Activated T-cell treated with anti-CD3 and anti-CD28 coated beads, Interleukin-2, amount 50 U/mL, for 72 hours (primary cell): ENCODE measurements around the gene GNAO1. TPM values are rescaled to one million over a fixed set of nuclear protein-coding genes. Genes with fewer than 3 reads are reported as not detected.

ENCODE experiments used
- ATAC-seq, 2 donors: fragments of 150-1000 bp; cut with Tn5 transposase; replicated peaks in 1 of 2; 2 replicates each; pipeline ENCODE4 v1.10.0; 2021; ENCODE audit warnings: moderate library complexity in 2 of 2, mild to moderate bottlenecking in 1 of 2
- DNase-seq, 2 donors: peaks; one replicate each; pipeline ENCODE4 v3.0.0; 2021 to 2022; ENCODE audit warnings: mixed read lengths in 1 of 2
- H3K27ac Mint-ChIP-seq: one replicate; pipeline ENCODE4 v1.8.0; 2022; ENCODE audit warnings: mild to moderate bottlenecking, moderate library complexity, mixed read lengths
- H3K27me3 Mint-ChIP-seq: one replicate; pipeline ENCODE4 v1.8.0; 2022; ENCODE audit warnings: low read depth, mixed read lengths
- H3K36me3 Mint-ChIP-seq, 2 donors: one replicate each; pipeline ENCODE4 v1.8.0; 2022; ENCODE audit warnings: mixed read lengths in 2 of 2, mild to moderate bottlenecking in 1 of 2; ENCODE audit not compliant: insufficient read depth in 2 of 2
- H3K4me1 Mint-ChIP-seq: one replicate; pipeline ENCODE4 v1.8.0; 2022; ENCODE audit warnings: low read depth, mixed read lengths
- H3K4me3 Mint-ChIP-seq, 2 donors: one replicate each; pipeline ENCODE4 v1.8.0; 2022; ENCODE audit warnings: mild to moderate bottlenecking in 2 of 2, mixed read lengths in 2 of 2, moderate library complexity in 2 of 2
- H3K9me3 Mint-ChIP-seq, 2 donors: one replicate each; pipeline ENCODE4 v1.8.0; 2022; ENCODE audit warnings: mixed read lengths in 2 of 2
- total RNA-seq, 2 donors: library from RNA; stranded (reverse); gene quantifications; one replicate each; pipeline ENCODE4 v1.2.3, GENCODE V29; 2022

GNAO1 gene
- total RNA-seq, 2 donors from 2014 or later, result 12.2 to 21.0 TPM

- peak overlapping the region; percentile 45 for H3K27ac Mint-ChIP-seq
- ATAC-seq (peak; percentile 97 to 98), DNase-seq (peak; percentile 56 to 71)
- H3K9me3 Mint-ChIP-seq, result peaks cover 0 to 1% of the 10 kb centered on the region in 2 donors
- H3K4me3 Mint-ChIP-seq, result peak overlapping the region; percentile 39 to 71
- H3K27me3 Mint-ChIP-seq, result peaks cover 7% of the 10 kb centered on the region
- no peaks in the 10 kb centered on the region for H3K36me3 Mint-ChIP-seq
- H3K4me1 Mint-ChIP-seq, result peaks cover 23% of the 10 kb centered on the region
These were observed 87.8 kb downstream of the GNAO1 start for GRCh38 chr16:56279132-56279531.

- Mint-ChIP-seq H3K27ac (no peak overlapping the region), H3K4me3 (no peak overlapping the region), H3K36me3 (no peaks in the 10 kb centered on the region), H3K27me3 (no peaks in the 10 kb centered on the region), H3K4me1 (peaks cover 23% of the 10 kb centered on the region), H3K9me3 (no peaks in the 10 kb centered on the region)
- DNase-seq, result no peak
- ATAC-seq, result no peak
These were observed 88.6 kb downstream of the GNAO1 start for GRCh38 chr16:56279914-56280313.

GRCh38 chr16:56281249-56281805 lies 90.0 kb downstream of the GNAO1 start:
- Mint-ChIP-seq H3K4me1 (peaks cover 23% of the 10 kb centered on the region), H3K9me3 (no peaks in the 10 kb centered on the region), H3K27me3 (no peaks in the 10 kb centered on the region), H3K27ac (no peak overlapping the region), H3K4me3 (no peak overlapping the region), H3K36me3 (no peaks in the 10 kb centered on the region)
- no peak for ATAC-seq
- no peak for DNase-seq

GRCh38 chr16:56282451-56282850 lies 91.2 kb downstream of the GNAO1 start:
- Mint-ChIP-seq H3K27ac (no peak overlapping the region), H3K4me3 (no peak overlapping the region), H3K4me1 (peaks cover 23% of the 10 kb centered on the region), H3K27me3 (no peaks in the 10 kb centered on the region), H3K36me3 (no peaks in the 10 kb centered on the region), H3K9me3 (no peaks in the 10 kb centered on the region)
- ATAC-seq (no peak), DNase-seq (no peak)

- DNase-seq (no peak), ATAC-seq (no peak)
- no peak overlapping the region for H3K27ac Mint-ChIP-seq
- H3K9me3 Mint-ChIP-seq, result no peaks in the 10 kb centered on the region
- H3K27me3 Mint-ChIP-seq, result no peaks in the 10 kb centered on the region
- peaks cover 9% of the 10 kb centered on the region for H3K4me1 Mint-ChIP-seq
- no peak overlapping the region for H3K4me3 Mint-ChIP-seq
- H3K36me3 Mint-ChIP-seq, result no peaks in the 10 kb centered on the region
These were observed 93.2 kb downstream of the GNAO1 start for GRCh38 chr16:56284521-56284920.

- no peaks in the 10 kb centered on the region for H3K27me3 Mint-ChIP-seq
- H3K36me3 Mint-ChIP-seq, result no peaks in the 10 kb centered on the region
- DNase-seq (no peak), ATAC-seq (no peak)
- no peak overlapping the region for H3K27ac Mint-ChIP-seq
- H3K4me1 Mint-ChIP-seq, result peaks cover 9% of the 10 kb centered on the region
- H3K4me3 Mint-ChIP-seq, result no peak overlapping the region
- H3K9me3 Mint-ChIP-seq, result no peaks in the 10 kb centered on the region
These were observed 95.5 kb downstream of the GNAO1 start for GRCh38 chr16:56286809-56287208.

- ATAC-seq (no peak), DNase-seq (no peak)
- Mint-ChIP-seq H3K4me3 (no peak overlapping the region), H3K36me3 (no peaks in the 10 kb centered on the region), H3K27ac (no peak overlapping the region), H3K4me1 (peaks cover 9% of the 10 kb centered on the region), H3K9me3 (no peaks in the 10 kb centered on the region), H3K27me3 (no peaks in the 10 kb centered on the region)
These were observed 96.7 kb downstream of the GNAO1 start for GRCh38 chr16:56288019-56288418.

GRCh38 chr16:56289416-56289815 lies 98.1 kb downstream of the GNAO1 start:
- ATAC-seq (no peak), DNase-seq (no peak)
- Mint-ChIP-seq H3K27ac (no peak overlapping the region), H3K36me3 (no peaks in the 10 kb centered on the region), H3K9me3 (no peaks in the 10 kb centered on the region), H3K27me3 (no peaks in the 10 kb centered on the region), H3K4me1 (peaks cover 9% of the 10 kb centered on the region), H3K4me3 (no peak overlapping the region)

GRCh38 chr16:56289862-56290261 lies 98.6 kb downstream of the GNAO1 start:
- ATAC-seq (no peak), DNase-seq (no peak)
- Mint-ChIP-seq H3K27ac (no peak overlapping the region), H3K4me3 (no peak overlapping the region), H3K36me3 (no peaks in the 10 kb centered on the region), H3K27me3 (no peaks in the 10 kb centered on the region), H3K9me3 (no peaks in the 10 kb centered on the region), H3K4me1 (peaks cover 9% of the 10 kb centered on the region)

GRCh38 chr16:56294014-56294413 lies 102.7 kb downstream of the GNAO1 start:
- no peaks in the 10 kb centered on the region for H3K27me3 Mint-ChIP-seq

GRCh38 chr16:56294579-56294978 lies 103.3 kb downstream of the GNAO1 start:
- H3K27ac Mint-ChIP-seq, result no peak overlapping the region
- ATAC-seq (no peak), DNase-seq (no peak)
- no peaks in the 10 kb centered on the region for H3K36me3 Mint-ChIP-seq
- peaks cover 14% of the 10 kb centered on the region for H3K4me1 Mint-ChIP-seq
- H3K4me3 Mint-ChIP-seq, result no peak overlapping the region
- no peaks in the 10 kb centered on the region for H3K9me3 Mint-ChIP-seq
- H3K27me3 Mint-ChIP-seq, result no peaks in the 10 kb centered on the region

More at GRCh38 chr16:56294014-56294413, 102.7 kb downstream of the GNAO1 start:
- Mint-ChIP-seq H3K27ac (no peak overlapping the region), H3K4me1 (peaks cover 9% of the 10 kb centered on the region), H3K9me3 (no peaks in the 10 kb centered on the region), H3K4me3 (no peak overlapping the region), H3K36me3 (no peaks in the 10 kb centered on the region)
- ATAC-seq, result no peak
- no peak for DNase-seq

- H3K27me3 Mint-ChIP-seq, result no peaks in the 10 kb centered on the region
- no peak overlapping the region for H3K4me3 Mint-ChIP-seq
- peaks cover 14% of the 10 kb centered on the region for H3K4me1 Mint-ChIP-seq
- no peak overlapping the region for H3K27ac Mint-ChIP-seq
- no peaks in the 10 kb centered on the region for H3K36me3 Mint-ChIP-seq
- ATAC-seq, result no peak
- no peaks in the 10 kb centered on the region for H3K9me3 Mint-ChIP-seq
- DNase-seq, result no peak
These were observed 103.9 kb downstream of the GNAO1 start for GRCh38 chr16:56295059-56295665.

GRCh38 chr16:56295739-56296527 lies 104.6 kb downstream of the GNAO1 start:
- ATAC-seq, result no peak
- peaks cover 6% of the 10 kb centered on the region for H3K4me1 Mint-ChIP-seq
- no peaks in the 10 kb centered on the region for H3K36me3 Mint-ChIP-seq
- no peaks in the 10 kb centered on the region for H3K27me3 Mint-ChIP-seq
- H3K4me3 Mint-ChIP-seq, result no peak overlapping the region
- H3K9me3 Mint-ChIP-seq, result no peaks in the 10 kb centered on the region
- no peak for DNase-seq
- no peak overlapping the region for H3K27ac Mint-ChIP-seq
